HG02870 (cell line): ENCODE results near the gene HAPLN3.

Experiments
- ATAC-seq: cut with Tn5 transposase; IDR thresholded peaks from one replicate; pipeline ENCODE4 v1.9.1; 2021; ENCODE audit warnings: mild to moderate bottlenecking, moderate library complexity; ENCODE audit not compliant: unreplicated experiment

Gene HAPLN3

DNA sequence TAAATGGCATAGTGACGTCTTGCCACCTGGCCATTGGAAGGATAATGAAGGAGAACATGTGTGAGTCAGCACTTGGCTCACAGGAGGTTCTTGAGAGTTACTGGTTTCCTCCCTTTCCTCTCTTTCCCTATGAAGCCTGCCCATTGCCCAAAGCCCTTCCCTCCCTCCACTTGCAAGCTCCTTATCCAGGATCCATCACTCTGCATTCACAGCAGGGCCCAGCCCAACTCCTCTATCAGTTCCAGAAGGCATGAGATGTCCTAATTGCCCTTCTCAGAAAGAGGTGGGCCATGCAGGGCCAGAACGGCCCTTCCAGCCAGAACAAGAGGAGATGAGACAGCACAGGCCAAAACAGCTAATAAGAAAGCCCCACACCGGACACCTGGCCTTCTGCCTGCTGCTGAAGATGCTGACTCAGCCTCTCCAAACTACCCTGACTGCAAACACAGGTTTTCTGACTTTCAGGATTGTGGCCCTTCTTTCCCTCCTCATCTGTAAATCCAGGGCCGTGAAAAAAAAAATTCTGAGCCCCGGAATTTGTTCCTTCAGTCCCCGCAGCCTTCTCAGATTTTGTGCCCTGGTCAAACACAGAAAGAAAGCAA is 29.7 kb downstream of the HAPLN3 start:
- ATAC-seq: no peak

- no peak for ATAC-seq
Observed at GRCh38 chr15:88864861-88865497, 30.4 kb downstream of the HAPLN3 start.

DNA sequence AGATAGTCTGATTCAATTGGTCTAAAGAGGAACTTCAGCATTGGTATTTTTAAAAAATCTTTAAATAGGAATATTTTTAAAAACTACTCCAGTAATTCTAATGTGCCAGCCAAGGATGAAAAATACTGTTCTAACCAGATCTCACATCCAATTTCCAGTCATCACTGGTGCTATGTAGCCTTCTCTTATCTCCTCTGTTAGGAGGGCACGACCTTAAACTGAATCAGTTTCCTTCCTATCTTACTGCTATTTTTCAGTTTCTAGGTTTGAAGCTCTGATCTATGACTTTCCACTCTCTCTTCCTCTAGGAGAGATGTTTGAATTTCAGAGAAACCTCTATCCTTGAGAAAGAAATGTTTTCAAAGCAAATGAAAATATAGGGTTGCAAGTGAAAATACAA is 31.9 kb downstream of the HAPLN3 start:
- no peak for ATAC-seq

DNA sequence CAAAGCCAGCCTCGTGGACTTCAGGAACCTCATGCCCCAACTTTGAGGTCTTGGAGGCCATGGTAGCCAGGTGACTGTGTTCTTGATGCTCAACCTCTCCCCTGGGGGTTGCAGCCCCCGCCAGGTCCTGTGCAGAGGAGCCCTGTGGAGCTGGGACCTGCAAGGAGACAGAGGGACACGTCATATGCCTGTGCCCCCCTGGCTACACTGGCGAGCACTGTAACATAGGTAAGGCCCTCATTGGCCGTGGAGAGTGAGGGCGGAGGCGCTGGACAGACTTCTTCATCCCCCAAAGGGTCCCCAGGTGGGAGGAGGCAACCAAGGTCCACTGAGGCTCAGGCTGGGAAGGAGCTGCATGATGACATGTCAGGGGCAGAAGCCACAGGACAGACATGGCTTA is 35.1 kb downstream of the HAPLN3 start:
- ATAC-seq: no peak

DNA sequence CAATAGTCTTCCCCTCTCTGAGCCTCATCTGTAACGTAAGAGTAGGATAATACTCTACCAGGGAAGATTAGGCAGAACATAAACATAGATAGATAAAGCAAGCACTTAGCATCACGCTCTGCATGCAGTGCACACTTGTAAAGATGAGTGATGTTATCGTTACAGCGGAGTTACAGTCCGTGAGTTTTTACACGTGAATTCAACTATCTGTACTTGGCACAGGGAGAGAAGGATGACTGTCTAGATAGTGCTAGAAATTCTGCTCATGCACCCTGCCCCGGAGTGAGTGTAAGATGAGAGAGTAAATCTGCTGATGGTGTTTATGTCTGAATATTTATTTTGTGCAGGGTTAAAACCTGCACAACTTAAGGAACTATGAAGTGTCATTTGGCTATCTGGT is 35.8 kb downstream of the HAPLN3 start:
- ATAC-seq: no peak

DNA sequence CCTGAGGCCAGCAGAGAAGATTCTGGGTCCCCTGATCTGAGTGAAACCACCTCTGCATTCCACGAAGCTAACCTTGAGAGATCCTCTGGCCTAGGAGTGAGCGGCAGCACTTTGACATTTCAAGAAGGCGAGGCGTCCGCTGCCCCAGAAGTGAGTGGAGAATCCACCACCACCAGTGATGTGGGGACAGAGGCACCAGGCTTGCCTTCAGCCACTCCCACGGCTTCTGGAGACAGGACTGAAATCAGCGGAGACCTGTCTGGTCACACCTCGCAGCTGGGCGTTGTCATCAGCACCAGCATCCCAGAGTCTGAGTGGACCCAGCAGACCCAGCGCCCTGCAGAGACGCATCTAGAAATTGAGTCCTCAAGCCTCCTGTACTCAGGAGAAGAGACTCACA is 36.4 kb downstream of the HAPLN3 start:
- no peak for ATAC-seq

GRCh38 chr15:88852476-88852875 is 42.9 kb downstream of the HAPLN3 start:
- no peak for ATAC-seq

- no peak for ATAC-seq
Observed at GRCh38 chr15:88849376-88850072, 45.8 kb downstream of the HAPLN3 start.

DNA sequence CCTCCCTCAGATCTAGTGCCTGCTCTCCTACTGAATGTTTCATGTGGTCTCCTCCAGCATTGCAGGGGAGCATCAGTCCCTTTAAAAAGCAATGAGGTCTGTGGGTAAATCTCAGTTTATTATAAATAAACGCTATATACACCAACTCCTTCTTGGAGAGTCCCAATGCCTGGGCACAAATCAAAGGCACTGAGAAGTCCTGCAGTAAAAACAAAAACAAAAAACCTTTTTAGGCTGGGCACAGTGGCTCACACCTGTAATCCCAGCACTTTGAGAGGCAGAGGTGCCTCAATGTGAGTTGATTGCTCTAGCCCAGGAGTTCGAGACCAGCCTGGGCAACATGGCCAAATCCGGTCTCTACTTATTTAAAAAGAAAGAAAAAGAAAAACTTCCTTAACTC is 47.1 kb downstream of the HAPLN3 start:
- no peak for ATAC-seq

- no peak for ATAC-seq
Observed at GRCh38 chr15:88847144-88847543, 48.2 kb downstream of the HAPLN3 start.

DNA sequence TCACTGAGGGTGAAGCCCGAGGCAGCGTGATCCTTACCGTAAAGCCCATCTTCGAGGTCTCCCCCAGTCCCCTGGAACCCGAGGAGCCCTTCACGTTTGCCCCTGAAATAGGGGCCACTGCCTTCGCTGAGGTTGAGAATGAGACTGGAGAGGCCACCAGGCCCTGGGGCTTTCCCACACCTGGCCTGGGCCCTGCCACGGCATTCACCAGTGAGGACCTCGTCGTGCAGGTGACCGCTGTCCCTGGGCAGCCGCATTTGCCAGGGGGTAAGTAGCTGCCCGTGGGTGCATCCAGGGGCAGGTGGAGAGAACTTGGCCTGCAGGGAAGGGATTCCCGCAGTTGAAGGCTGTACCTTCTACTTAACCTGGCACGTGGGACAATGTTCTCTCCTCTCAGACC is 49.7 kb downstream of the HAPLN3 start:
- ATAC-seq: no peak

DNA sequence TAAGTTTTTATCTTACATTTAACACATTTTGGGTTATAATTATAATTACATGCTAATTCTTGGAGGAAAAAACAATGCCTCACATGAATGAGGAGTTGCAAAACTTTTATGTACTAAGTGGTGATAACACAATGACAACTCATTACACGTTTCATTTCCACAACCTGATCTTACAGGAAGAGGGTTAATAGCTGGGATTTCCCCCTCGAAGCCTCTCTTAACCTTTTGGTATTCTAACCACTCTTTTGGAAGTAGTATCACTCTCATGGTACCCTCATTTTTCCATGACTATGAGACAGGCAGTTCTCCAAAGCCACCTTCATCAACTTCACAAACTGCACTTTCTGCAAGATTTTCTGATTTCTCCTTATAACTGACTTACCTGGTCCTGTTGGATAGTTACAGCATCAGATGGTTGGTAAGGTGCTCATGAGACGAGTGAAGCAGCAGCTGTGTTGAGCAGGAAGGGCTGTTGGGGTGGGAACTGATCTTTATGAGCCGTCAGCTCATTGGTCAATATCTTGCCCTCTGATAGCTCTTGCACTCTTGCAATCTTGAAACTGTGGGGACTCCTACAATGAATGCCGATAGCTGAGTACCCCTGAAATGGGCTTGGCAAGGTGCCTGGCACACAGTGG is 50.5 kb downstream of the HAPLN3 start:
- no peak for ATAC-seq

DNA sequence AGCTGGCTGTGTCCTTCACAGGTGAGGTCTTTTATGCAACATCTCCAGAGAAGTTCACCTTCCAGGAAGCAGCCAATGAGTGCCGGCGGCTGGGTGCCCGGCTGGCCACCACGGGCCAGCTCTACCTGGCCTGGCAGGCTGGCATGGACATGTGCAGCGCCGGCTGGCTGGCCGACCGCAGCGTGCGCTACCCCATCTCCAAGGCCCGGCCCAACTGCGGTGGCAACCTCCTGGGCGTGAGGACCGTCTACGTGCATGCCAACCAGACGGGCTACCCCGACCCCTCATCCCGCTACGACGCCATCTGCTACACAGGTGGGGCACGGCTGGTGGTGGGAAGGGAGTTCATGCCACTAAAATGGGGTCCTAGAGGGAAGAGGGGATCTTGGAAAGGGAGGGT is 52.0 kb downstream of the HAPLN3 start:
- ATAC-seq: no peak

DNA sequence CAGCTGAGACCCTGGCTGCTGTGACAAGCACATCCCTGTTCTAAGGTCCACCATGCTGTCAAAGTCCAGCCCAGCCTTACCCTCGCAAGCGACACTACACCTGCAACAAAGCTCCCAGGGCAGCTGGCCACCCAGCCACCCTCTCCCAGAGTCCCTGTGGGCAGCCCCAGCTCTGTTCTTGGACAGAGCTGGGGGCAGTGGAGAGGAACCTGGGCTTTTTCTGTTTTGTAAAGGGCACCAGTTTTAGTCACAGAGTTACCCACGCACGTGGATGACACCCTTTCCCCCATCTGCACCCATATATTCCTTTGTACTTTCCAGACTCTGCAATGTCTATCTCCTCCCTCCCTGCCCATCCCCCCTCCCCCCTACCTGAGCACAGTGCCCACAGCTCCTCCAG is 53.2 kb downstream of the HAPLN3 start:
- no peak for ATAC-seq

- ATAC-seq: no peak
Observed at GRCh38 chr15:88841236-88841635, 54.1 kb downstream of the HAPLN3 start.

GRCh38 chr15:88839961-88840360 is 55.4 kb downstream of the HAPLN3 start:
- no peak for ATAC-seq

DNA sequence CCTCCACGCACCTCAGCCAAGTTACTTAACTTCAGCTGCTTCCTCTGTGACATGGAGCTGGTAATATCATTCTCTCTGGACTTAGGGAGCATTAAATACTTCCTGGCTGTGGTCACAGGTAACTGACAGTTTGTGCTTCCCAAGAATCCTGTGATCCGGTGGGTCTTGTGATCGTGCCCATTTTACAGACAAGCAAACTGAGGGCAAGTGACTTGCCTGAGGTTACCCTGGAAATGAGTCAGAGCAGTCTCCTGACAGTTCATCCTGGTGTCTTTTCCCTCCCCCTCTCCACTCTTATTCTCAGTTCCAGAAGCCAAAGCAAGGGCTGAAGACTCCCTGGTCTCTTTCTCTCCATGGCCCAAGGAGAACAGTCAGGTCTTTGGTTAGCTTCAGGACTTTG is 56.2 kb downstream of the HAPLN3 start:
- no peak for ATAC-seq

DNA sequence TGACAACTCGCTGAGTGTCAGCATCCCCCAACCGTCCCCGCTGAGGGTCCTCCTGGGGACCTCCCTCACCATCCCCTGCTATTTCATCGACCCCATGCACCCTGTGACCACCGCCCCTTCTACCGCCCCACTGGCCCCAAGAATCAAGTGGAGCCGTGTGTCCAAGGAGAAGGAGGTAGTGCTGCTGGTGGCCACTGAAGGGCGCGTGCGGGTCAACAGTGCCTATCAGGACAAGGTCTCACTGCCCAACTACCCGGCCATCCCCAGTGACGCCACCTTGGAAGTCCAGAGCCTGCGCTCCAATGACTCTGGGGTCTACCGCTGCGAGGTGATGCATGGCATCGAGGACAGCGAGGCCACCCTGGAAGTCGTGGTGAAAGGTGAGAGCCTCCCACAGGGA is 56.7 kb downstream of the HAPLN3 start:
- no peak for ATAC-seq

DNA sequence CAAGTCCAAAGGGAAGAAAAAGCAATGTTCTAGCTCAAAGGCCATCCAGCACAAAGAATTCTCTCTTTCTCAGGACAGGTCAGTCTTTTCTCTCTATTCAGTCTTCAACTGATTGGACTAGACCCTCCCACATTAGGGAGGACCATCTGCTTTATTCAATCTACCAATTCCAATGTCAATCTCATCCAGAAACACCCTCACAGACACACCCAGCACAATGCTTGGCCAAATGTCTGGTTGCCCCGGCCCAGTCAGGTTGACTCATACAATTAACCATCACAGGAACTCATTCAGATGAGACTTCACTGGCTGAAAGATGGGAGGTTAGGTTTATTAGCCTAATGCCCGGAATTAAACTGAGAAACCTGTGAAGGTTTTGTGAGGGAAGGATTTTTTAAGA is 59.7 kb downstream of the HAPLN3 start:
- ATAC-seq: no peak

- ATAC-seq: no peak
Observed at GRCh38 chr15:88835119-88835518, 60.2 kb downstream of the HAPLN3 start.

DNA sequence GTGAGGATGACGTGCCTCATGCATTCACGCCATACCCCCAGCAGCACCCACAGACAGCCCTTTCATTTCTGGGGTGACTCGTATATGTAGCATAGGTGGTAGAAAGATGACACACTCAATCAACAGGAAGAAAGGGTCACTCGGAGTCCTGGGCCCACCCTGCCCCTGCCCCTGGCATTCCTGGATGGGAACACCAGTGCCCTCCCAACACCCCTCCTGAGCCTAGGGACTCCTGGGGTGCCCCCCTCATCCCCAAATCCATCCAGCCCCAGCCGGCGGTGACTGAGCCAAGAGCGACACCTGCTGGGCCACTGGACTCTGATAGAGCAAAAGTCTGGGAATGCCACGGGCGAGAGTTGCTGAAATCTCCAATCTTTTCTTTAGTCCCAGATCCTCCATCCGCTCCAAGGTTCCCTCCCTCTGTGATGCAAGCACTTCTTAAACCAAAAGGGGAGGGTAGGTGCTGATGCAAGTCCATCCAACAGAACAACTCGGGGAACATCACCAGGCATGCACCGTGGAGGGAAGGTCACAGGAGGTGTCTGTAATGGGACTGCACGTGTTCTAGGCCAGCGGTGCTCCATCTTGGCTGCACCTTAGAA is 61.0 kb downstream of the HAPLN3 start:
- no peak for ATAC-seq

DNA sequence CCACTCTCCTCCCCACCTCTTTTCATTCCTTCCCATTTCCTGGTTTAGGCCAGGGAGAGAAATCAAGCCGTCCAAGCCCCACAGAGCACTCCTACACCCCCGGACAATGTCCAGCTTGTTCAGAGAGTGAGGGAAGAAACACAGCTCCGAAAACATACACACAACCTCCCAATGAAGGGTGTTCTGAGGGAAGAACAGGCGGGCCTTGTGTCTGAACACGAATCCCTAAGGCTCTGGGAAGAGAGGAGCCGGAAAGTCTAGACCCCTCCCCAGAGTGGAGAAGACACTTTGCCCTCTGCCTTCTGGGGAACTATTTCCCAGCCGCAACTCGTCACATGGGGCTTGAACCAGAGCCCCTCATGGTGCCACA is 61.6 kb downstream of the HAPLN3 start:
- ATAC-seq: no peak
